ENCODE measurements around the gene PI4K2A. TPM values are rescaled to one million over a fixed set of nuclear protein-coding genes. Genes with fewer than 3 reads are reported as not detected.
"Not testable (repeated sequence)": the region's sequence is repeated elsewhere in the genome, so short reads cannot be mapped to it uniquely, and the experiment has no call there.

Gene PI4K2A
- total and polyA plus RNA-seq, 2 donors (not counting 3 experiments of a cell fraction or from before 2014, with no cell fraction given): 20.4 to 24.6 TPM

GRCh38 chr10:97648562-97649404 is 8.3 kb downstream of the PI4K2A start:
- FAIRE-seq (peak; percentile 94), DNase-seq (ENCODE audit: low read depth, low spot score) (peak; percentile 89)
- no peak overlapping the region for H3K4me3 ChIP-seq (replicated peaks in 1 of 3; ENCODE audit: insufficient read depth in 1 of 3, low read depth in 1 of 3, low read length in 3 of 3)
- ChIA-PET CTCF (interaction anchor here (0.7 to 1.3 kb wide), 11 partner anchors 8 to 77 kb away, joined by 3 to 4 read pairs (median 3); partner anchors contain the start of gene PI4K2A), POLR2A (no interaction called here)
- dilution Hi-C loops (cut with MboI; ENCODE audit: extremely low pct_ligation_motif_present, low sequenced_read_pairs): no loop called here
- BruUV-seq (replicated peaks): TSS peak; percentile 100
- H3K27me3 ChIP-seq (ENCODE audit: control insufficient read depth in 2 of 2, insufficient read depth in 2 of 2, low read length in 2 of 2): no peaks in the 10 kb centered on the region
- TF ChIP-seq FOS (IDR thresholded peaks at IDR 0.05; ENCODE audit: borderline replicate concordance, insufficient read depth, low read length) (peak; percentile 96), GATA2 (IDR thresholded peaks at IDR 0.05; ENCODE audit: insufficient read depth, insufficient read length, low read depth, low read length) (no peak), POLR2AphosphoS5 (IDR thresholded peaks at IDR 0.05; ENCODE audit: insufficient read depth, low read depth, low read length) (peak; percentile 83), JUN (IDR thresholded peaks at IDR 0.05; ENCODE audit: borderline replicate concordance, insufficient read depth, insufficient read length, low read depth) (peak; percentile 88)
- peaks cover 16% of the 10 kb centered on the region for H3K79me2 ChIP-seq (ENCODE audit: control insufficient read depth, insufficient read depth, low read length)
- peak overlapping the region; percentile 89 for H3K4me2 ChIP-seq (ENCODE audit: insufficient read depth, low read length)
- peaks cover 17% of the 10 kb centered on the region for H3K4me1 ChIP-seq (ENCODE audit: control insufficient read depth, extremely low read depth, insufficient read depth, low read length)
- peak overlapping the region; percentile 68 for H3K9ac ChIP-seq (replicated peaks; ENCODE audit: extremely low read depth, insufficient read depth, low read length)
- H3K9me3 ChIP-seq (replicated peaks; ENCODE audit: control insufficient read depth, insufficient read depth, low read length): no peaks in the 10 kb centered on the region
- H3K9me1 ChIP-seq (replicated peaks; ENCODE audit: control insufficient read depth, extremely low read depth, insufficient read depth, low read length): no peaks in the 10 kb centered on the region
- H4K20me1 ChIP-seq (replicated peaks; ENCODE audit: control insufficient read depth, extremely low read depth, insufficient read depth, low read length): no peaks in the 10 kb centered on the region
- intact Hi-C loops (cut with micrococcal nuclease): loop anchor here (1.0 kb wide), 1 partner anchor 8 kb away; the partner anchor contains the start of gene PI4K2A
- H3K27ac ChIP-seq (ENCODE audit: insufficient read depth, low read depth, low read length): peak overlapping the region; percentile 87
- no peak overlapping the region for H2AFZ ChIP-seq (ENCODE audit: low read depth, low read length)
- H3K36me3 ChIP-seq (ENCODE audit: control insufficient read depth in 2 of 2, extremely low read depth in 1 of 2, insufficient read depth in 2 of 2, low read length in 2 of 2): peaks cover 9 to 18% of the 10 kb centered on the region in 2 experiments

- H3K9me1 ChIP-seq (replicated peaks; ENCODE audit: control insufficient read depth, extremely low read depth, insufficient read depth, low read length); H4K20me1 ChIP-seq (replicated peaks; ENCODE audit: control insufficient read depth, extremely low read depth, insufficient read depth, low read length); H3K9me3 ChIP-seq (replicated peaks; ENCODE audit: control insufficient read depth, insufficient read depth, low read length); H2AFZ ChIP-seq (ENCODE audit: low read depth, low read length); DNase-seq (ENCODE audit: low read depth, low spot score); H3K27me3 ChIP-seq (ENCODE audit: control insufficient read depth in 2 of 2, insufficient read depth in 2 of 2, low read length in 2 of 2); dilution Hi-C loops (cut with MboI; ENCODE audit: extremely low pct_ligation_motif_present, low sequenced_read_pairs); H3K4me3 ChIP-seq (replicated peaks in 1 of 3; ENCODE audit: insufficient read depth in 1 of 3, low read depth in 1 of 3, low read length in 3 of 3); POLR2A ChIA-PET; FAIRE-seq: not testable (repeated sequence)
- peaks cover 17% of the 10 kb centered on the region for H3K4me1 ChIP-seq (ENCODE audit: control insufficient read depth, extremely low read depth, insufficient read depth, low read length)
- CTCF ChIA-PET: interaction anchor here (0.7 to 1.3 kb wide), 11 partner anchors 8 to 77 kb away, joined by 3 to 4 read pairs (median 3); partner anchors contain the start of gene PI4K2A
- intact Hi-C loops (cut with micrococcal nuclease): loop anchor here (1.0 kb wide), 1 partner anchor 9 kb away; the partner anchor contains the start of gene PI4K2A
- H3K36me3 ChIP-seq (ENCODE audit: control insufficient read depth in 2 of 2, extremely low read depth in 1 of 2, insufficient read depth in 2 of 2, low read length in 2 of 2): peaks cover 9 to 18% of the 10 kb centered on the region in 2 experiments
- peak overlapping the region; percentile 68 for H3K9ac ChIP-seq (replicated peaks; ENCODE audit: extremely low read depth, insufficient read depth, low read length)
- peak overlapping the region; percentile 87 for H3K27ac ChIP-seq (ENCODE audit: insufficient read depth, low read depth, low read length)
- peak overlapping the region; percentile 89 for H3K4me2 ChIP-seq (ENCODE audit: insufficient read depth, low read length)
- BruUV-seq (replicated peaks): TSS peak; percentile 27
- peaks cover 16% of the 10 kb centered on the region for H3K79me2 ChIP-seq (ENCODE audit: control insufficient read depth, insufficient read depth, low read length)
Measured at GRCh38 chr10:97649405-97649750, 8.9 kb downstream of the PI4K2A start.

Measured in endothelial cell of umbilical vein (primary cell).